HG03175 (cell line): ENCODE data around the gene RAB7B.

Source experiments
- ATAC-seq: cut with Tn5 transposase; IDR thresholded peaks from one replicate; pipeline ENCODE4 v1.9.1; 2021; ENCODE audit warnings: mild to moderate bottlenecking, moderate library complexity; ENCODE audit not compliant: unreplicated experiment

The RAB7B gene

GRCh38 chr1:205950826-205951549 is 52.2 kb downstream of the RAB7B start:
- no peak for ATAC-seq

GRCh38 chr1:205950280-205950679 is 52.9 kb downstream of the RAB7B start:
- no peak for ATAC-seq

GRCh38 chr1:205949753-205950152 is 53.4 kb downstream of the RAB7B start:
- no peak for ATAC-seq

- ATAC-seq = no peak
Measured at GRCh38 chr1:205948886-205949285, 54.3 kb downstream of the RAB7B start.

DNA sequence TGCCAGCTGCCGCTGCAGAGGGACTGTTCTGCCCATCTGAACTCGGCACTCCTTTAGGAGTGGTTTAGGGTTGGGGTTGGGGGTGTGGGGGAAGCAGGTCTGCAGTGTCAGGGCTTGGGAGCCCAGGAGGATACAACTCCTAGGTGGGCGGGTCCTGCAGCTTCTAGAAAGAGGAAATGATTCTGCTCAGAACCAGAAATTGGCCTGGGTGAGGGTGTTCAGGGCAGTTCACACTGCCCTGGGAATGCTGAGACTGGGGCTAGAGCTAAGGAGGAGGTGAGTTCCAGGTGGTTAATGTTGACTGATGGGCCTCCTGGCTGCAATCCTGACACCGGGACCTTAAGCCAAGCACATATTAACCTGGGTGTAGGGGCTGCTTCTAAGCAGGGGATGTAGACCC is 55.2 kb downstream of the RAB7B start:
- no peak for ATAC-seq

DNA sequence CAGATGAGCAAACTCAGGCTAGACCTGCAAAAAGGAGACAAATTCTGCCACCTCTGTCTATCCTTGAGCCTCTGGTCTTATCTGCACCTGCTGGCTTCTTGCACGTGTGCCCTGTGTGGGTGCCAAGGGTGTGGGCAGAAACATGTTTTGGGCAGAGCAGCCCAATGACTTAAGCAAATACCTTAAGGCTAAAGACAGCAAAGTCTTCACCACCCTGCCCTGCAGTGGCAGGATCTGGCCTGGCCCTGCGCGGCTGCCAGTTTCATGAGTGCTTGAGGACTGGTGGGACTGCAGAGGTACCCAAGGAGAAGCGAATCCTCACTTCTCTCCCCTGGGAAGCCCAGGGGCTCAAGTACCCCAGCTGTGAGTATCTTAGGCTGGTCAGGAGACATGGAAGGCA is 56.2 kb downstream of the RAB7B start:
- no peak for ATAC-seq

DNA sequence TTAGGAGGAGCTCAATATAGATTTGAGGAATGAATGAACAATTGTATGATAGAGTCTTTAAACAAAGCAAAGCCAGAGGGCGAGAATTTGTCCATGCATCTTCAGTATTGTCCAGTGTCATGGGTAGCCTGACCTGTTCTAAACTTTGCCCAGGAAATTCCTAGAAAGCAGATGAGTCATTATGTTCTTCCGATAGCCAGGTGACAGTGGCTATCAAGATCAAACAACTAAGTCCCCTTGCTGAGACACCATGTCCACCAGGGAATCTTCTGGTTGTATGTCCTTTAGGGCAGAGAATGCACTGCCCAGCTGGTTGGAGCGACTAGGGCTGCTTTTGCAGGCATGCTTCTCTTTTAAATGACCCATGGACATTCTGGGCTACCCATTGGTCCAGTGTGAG is 58.1 kb downstream of the RAB7B start:
- ATAC-seq = no peak

- no peak for ATAC-seq
Measured at GRCh38 chr1:205944525-205944924, 58.7 kb downstream of the RAB7B start.

DNA sequence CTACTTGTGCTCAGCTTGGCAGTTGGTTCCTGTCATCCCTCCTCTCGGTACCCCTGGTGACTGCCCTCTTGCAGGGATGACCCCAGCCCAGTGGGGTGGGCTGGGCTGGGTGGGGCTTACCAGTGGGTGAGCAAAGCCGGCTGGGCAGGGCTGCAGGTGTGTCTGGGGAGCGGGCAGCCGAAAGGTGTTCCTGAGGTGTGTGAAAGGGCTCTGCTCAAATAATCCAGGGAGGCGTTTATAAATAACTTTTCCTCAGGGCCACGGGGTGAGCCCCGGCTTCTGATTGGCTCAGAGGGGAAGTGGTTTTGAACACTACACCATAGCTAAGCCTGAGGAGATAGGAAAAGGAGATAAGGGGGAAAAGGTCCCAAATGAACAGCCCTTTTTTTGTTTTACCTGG is 60.0 kb downstream of the RAB7B start, which contains the start of gene SLC26A9:
Gene SLC26A9, minus strand, starts transcription at position 212 of the 400 bp plus-strand sequence. CDS start 7,636 bp downstream, outside the sequence.
- no peak for ATAC-seq

DNA sequence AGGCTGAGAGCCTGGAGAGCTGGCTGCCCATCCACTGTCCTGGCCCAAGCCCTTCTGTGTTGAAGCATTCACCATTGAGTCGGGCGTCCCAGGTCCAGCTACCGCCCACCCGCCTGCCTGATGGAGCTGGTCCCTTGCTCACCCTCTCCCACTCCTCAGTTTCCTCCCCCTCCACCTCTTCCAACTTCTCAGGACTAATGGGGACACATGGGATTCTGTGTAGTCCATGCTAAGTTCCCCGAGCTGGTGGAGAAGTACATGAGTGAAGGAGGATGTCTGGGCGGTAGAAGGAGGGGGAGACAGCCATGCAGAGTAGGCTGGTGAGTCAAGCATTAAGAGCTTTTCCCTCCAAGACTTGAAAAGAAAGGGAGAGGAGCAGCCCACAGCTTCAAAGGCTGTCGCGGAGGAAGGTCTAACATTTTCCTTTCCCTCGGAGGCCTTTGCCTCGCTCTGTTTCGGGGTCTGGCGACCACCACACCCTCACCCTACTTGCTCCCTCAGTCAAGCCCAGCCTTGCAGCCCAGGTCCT is 60.5 kb downstream of the RAB7B start:
- ATAC-seq = no peak

DNA sequence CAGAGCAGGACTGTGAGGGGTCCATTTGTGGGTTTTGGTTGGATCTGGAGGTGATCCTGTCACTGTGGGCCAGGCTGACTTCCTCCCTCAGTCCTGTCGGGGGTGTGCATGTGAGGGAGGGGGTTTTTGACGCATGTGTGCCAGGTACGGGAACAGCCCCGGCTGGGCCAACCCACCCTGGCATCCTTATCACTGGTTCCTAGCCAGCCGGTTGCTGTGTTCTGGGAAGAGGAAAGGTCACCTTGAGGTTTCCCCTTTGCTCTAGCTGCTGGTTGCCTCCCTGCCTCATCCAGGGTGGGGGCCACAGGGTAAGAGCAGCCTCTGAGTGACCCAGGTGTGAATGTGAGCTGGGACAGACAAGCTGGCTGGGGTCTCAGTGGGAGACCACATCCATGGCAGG is 62.5 kb downstream of the RAB7B start:
- ATAC-seq = no peak

DNA sequence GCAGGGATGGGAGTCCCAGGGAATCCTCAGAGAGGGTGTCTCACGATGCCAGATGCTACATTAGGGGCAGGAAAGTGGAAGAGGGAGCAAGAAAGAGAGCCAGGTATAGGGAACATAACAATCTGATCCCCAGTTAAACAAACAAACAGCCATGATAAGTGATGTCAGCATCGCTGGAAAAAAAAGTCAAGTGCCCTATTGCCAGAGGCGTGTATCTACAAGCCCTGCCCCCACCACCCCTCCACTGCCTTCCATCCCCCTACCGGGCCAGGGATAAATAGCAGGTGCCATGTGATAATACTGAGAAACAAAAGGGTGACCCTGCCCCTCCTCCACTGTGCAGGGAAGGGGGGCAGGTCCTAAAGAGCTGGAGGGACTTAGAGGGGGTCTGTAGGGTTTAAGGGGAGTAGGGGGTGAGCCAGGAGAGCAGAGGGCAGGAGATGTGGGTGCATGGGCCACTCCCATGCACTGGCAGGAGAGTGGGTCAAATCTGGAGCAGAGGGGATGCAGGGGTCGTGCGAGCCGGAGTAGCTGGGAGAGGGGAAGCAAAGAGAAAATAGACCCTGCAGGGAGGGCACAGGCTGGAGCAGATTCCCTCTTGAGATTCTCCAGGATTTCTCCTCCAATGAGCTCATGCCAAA is 63.4 kb downstream of the RAB7B start:
- no peak for ATAC-seq

DNA sequence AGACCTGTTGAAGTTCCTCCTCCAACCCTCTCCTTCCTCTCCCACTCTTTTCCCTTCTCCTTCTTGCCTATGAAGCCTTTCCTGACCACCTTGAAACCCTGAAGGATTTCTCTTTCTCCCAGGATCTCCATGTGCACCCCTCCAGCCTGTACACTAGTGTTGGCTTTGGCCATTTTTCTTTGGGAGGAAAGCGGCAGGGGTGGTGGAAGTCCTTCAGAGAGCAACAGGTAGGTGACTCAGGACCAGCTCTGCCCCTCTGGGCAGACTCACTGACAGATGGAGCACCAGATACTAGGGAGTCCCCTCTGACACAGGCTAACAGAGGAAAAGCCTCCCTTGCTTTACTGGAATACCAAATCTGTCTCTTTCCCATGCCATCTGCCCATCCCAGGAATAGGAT is 64.5 kb downstream of the RAB7B start:
- ATAC-seq = no peak

GRCh38 chr1:205936846-205937586 is 66.2 kb downstream of the RAB7B start:
- no peak for ATAC-seq

DNA sequence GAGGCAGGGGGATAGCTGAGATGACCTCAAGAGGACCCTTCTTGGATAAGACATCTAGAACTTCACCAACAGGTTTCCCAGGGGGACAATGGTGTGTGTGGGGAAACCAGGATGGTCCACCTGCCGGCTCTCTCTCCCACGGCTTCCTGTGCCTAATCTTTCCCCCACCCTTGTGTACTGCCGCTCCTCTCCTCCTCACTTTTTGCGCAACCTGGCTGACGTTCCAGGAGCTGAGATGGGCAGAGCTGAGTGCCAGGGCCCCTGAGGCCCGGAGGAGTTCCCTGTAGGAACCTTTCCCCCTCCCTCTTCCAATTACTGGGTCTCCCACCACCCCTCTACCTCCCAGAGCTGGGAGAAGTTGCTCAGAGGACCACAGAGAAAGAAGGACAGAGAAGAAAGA is 66.9 kb downstream of the RAB7B start:
- no peak for ATAC-seq

GRCh38 chr1:205935869-205936268 is 67.3 kb downstream of the RAB7B start:
- ATAC-seq = no peak

DNA sequence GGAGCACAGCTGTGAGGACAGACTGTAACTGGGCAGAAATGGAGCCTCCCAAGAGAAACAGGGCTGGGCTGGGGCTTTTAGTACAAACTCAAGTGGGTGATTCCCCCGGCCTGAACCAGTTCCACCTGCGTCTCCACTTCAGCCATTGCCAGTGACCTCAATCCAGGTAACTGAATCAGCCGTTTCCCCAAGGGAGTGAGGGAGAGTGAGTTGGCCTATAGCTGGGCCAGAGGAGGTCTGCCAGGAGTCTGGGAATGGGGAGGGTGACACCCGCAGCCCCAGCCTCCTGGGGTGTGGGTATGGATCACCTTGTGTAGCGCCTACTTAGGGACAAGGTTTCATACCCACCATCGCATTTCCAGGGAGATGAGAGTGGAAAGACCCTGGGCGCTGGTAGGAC is 68.4 kb downstream of the RAB7B start:
- ATAC-seq = no peak

DNA sequence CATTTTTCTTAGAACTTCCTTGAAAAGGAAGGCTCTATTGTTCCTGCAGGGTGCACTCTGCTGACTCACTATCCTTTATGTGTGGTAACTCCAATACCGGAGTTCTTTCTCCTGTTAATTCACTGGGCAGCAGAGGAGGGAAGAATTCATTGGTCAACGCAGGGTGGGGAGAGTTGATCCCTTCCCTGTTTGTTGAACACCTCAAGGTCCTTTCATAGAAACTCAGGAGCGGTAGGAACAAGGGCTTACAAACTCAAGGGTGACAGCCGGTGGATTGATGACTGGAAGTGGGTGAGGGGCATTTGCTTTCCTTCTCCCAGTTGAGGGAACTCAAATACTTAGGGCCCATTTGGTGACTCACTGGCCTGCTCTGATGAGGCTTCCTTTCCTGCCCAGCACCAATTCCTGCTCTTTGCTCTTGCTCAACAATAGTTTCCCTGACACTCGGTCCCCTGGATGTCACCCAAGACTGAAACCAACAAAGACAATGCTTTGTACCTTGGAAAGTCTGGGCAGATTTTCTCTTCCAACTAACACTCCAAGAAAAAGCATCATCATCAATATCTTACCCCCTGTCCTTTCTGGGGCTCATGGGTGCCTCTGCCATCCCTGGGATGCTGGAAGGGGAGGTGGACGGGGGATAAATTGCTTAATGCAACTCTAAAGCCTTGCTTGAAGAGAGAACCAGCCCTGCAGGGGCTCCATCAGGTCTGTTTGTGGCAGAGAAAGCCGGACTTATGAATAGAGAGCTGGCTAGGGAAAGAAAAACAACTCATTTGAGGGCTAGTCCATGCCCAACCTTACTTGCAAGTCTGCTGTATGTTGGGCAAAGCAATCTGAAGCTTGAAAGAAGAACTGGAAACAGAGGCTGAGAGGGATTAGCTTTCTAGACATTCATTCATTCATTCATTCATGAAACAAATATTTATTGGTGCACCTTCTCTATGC is 69.2 kb downstream of the RAB7B start:
- no peak for ATAC-seq

DNA sequence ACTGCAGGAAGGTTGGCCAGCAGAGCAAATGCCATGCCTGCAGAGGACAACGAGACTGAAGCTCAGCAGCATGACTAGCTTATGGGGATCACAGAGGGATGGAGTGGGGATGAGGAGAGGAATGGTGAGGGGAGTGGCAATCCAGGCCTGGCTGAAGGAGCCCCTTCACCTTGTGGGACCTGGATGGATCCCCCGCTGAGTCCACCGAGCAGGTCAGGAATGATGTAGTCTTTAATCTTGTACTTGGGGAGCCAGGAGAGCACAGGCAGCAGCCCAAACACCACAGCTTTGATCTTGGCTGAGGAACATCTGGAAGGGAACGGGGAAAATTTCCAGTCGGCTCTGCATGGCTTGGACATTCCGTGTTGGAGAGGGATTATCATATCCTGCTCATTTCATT is 70.4 kb downstream of the RAB7B start:
- no peak for ATAC-seq

DNA sequence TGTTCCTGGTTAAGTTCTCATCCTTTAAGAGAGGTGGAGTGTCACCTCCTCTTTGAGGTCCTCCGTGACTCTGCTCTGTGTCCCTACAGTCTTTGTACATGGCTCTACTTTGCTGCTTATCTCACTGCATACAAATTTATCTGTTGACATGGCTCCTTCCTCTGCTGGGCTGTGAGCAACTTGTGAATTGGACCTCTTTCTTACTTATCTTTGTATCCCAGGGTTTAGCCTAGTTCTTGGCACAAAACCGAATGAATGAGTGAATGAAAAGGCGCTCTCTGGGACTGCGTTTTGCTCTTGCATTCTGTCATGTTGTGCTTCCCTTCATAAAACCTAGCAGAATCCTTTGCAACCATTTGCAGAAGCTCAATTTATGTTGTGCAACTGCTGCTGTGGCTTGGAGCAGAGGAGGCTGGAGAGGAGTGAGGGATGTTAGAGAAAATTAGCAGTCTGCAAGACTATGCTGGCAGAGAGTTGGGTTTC is 72.4 kb downstream of the RAB7B start:
- ATAC-seq = no peak
